Measurements from ENCODE around the gene ANKH.

- TF ChIP-seq TCF7L2 (IDR thresholded peaks at IDR 0.05; ENCODE audit: borderline replicate concordance, extremely low read depth, insufficient read depth, insufficient read length) (no peak), EGR1 (IDR thresholded peaks at IDR 0.05; ENCODE audit: low read depth) (no peak)
Observed at GRCh38 chr5:14759744-14760547, 111.6 kb downstream of the ANKH start.
